K562 (cell line): ENCODE data around the gene NAA38. TPM values are rescaled to one million over a fixed set of nuclear protein-coding genes. Genes with fewer than 3 reads are reported as not detected.

Experiments used
- ATAC-seq: fragments of 200-7000 bp; cut with Tn5 transposase; 3 replicates; pipeline ENCODE4 v1.9.1; 2020; ENCODE audit warnings: moderate library complexity
- BruUV-seq: library from RNA; stranded (reverse); fragments of 400-500 nt; replicated peaks from 2 replicates; lab custom pipeline; 2021; lab: Mats Ljungman, UMichigan
- CTCF ChIA-PET: fragments of 300-600 bp; formaldehyde crosslinking; extraction: SDS; loops from one replicate; lab custom pipeline; 2021; ENCODE audit warnings: low intra/inter-chr PET ratio; lab: Yijun Ruan, JAX
- POLR2A ChIA-PET: fragments of 300-600, 350-650 bp; sonication (Branson Sonifier 250); formaldehyde crosslinking; extraction: SDS; loops from one replicate; lab custom pipeline; 2021; ENCODE audit warnings: antibody characterized with exemption, inconsistent platforms; lab: Yijun Ruan, JAX
- DNase-seq, 4 experiments: peaks; one replicate each; pipeline versions ENCODE4 v3.0.0 to v3.0.0-alpha.2; 2011 to 2018; ENCODE audit warnings: low spot score in 3 of 4, mixed read lengths in 3 of 4; ENCODE audit errors: extremely low read depth in 1 of 4
- FAIRE-seq: peaks from 2 replicates; lab custom pipeline; 2011; peaks lifted over from hg19 to GRCh38; lab: Jason Lieb, UNC
- H2AFZ ChIP-seq: 2 replicates; pipeline ENCODE4 v1.6.0; 2011; ENCODE audit warnings: low read depth, low read length, control low read depth, inconsistent platforms
- H3K27ac ChIP-seq: fragments of 200-600 bp; 3 replicates; pipeline ENCODE4 v1.8.0; 2011; ENCODE audit warnings: low read depth, mild to moderate bottlenecking, control low read depth, inconsistent platforms, low read length, moderate library complexity, mixed read lengths; ENCODE audit errors: extremely low read depth
- H3K27me3 ChIP-seq, 2 experiments: fragments of 300-600 bp in 1 of 2; 2 replicates in 1 of 2; 3 replicates in 1 of 2; pipeline versions ENCODE4 v1.6.0 to v1.8.0; 2011; ENCODE audit warnings: inconsistent platforms in 2 of 2, low read length in 2 of 2, mild to moderate bottlenecking in 1 of 2, mixed read lengths in 1 of 2, moderate library complexity in 1 of 2; ENCODE audit not compliant: control insufficient read depth in 2 of 2, insufficient read depth in 2 of 2
- H3K36me3 ChIP-seq: fragments of 300-600 bp; 3 replicates; pipeline ENCODE4 v1.8.0; 2011; ENCODE audit warnings: mild to moderate bottlenecking, low read length, inconsistent platforms; ENCODE audit not compliant: control insufficient read depth, insufficient read depth
- H3K4me1 ChIP-seq, 2 experiments: fragments of 200-600 bp in 1 of 2; replicated peaks in 1 of 2; 2 replicates in 1 of 2; 3 replicates in 1 of 2; pipeline versions ENCODE4 v1.5.1 to v1.8.0; 2011; ENCODE audit warnings: inconsistent platforms in 2 of 2, low read length in 2 of 2, mild to moderate bottlenecking in 1 of 2, mixed read lengths in 1 of 2, moderate library complexity in 1 of 2; ENCODE audit not compliant: control insufficient read depth in 2 of 2, insufficient read depth in 2 of 2
- H3K4me2 ChIP-seq: 2 replicates; pipeline ENCODE4 v1.6.1; 2011; ENCODE audit warnings: low read length, control low read depth, inconsistent platforms, mixed read lengths; ENCODE audit not compliant: insufficient read depth
- H3K4me3 ChIP-seq: fragments of 200-600 bp; sonication (generic), shearing (Covaris generic); 2 replicates; pipeline ENCODE4 v1.5.1; 2016; ENCODE audit warnings: control low read depth, inconsistent platforms
- H3K79me2 ChIP-seq: fragments of 200-600 bp; 3 replicates; pipeline ENCODE4 v1.8.0; 2011; ENCODE audit warnings: low read length, inconsistent platforms; ENCODE audit not compliant: control insufficient read depth, insufficient read depth
- H3K9ac ChIP-seq, 2 experiments: 2 replicates each; pipeline versions ENCODE4 v1.6.0 to v1.6.1; 2011; ENCODE audit warnings: low read depth in 2 of 2, low read length in 2 of 2, control low read depth in 1 of 2, inconsistent platforms in 1 of 2, mild to moderate bottlenecking in 1 of 2, mixed read lengths in 1 of 2; ENCODE audit not compliant: insufficient read depth in 1 of 2
- H3K9me1 ChIP-seq: one replicate; pipeline ENCODE4 v1.6.0; 2011; ENCODE audit warnings: inconsistent platforms, mild to moderate bottlenecking, low read length, moderate library complexity; ENCODE audit not compliant: control insufficient read depth, insufficient read depth
- H3K9me3 ChIP-seq: replicated peaks from 2 replicates; pipeline ENCODE4 v1.5.1; 2011; ENCODE audit warnings: low read depth, low read length, inconsistent platforms; ENCODE audit not compliant: control insufficient read depth, insufficient read depth
- H4K20me1 ChIP-seq: replicated peaks from 2 replicates; pipeline ENCODE4 v1.6.1; 2011; ENCODE audit warnings: low read length, inconsistent platforms, mixed read lengths; ENCODE audit not compliant: control insufficient read depth, insufficient read depth
- ARID1B ChIP-seq: fragments of 450-650 bp; IDR thresholded peaks from 2 replicates; pipeline ENCODE4 v1.6.1; 2016; ENCODE audit warnings: antibody characterized with exemption, mild to moderate bottlenecking, inconsistent platforms
- CEBPB ChIP-seq: fragments of 450-650 bp; IDR thresholded peaks from 2 replicates; pipeline ENCODE4 v1.6.1; 2016; ENCODE audit warnings: missing genetic modification characterization, missing compliant biosample characterization
- HNRNPH1 ChIP-seq: fragments of 200-400 bp; formaldehyde crosslinking; optimal IDR thresholded peaks from 2 replicates; pipeline ENCODE3; 2017; ENCODE audit warnings: low read depth, mild to moderate bottlenecking, low read length, moderate library complexity
- LCOR ChIP-seq: sonication (generic); formaldehyde crosslinking; IDR thresholded peaks from 2 replicates; pipeline ENCODE4 v1.8.0; 2022; ENCODE audit warnings: mild to moderate bottlenecking, missing genetic modification reagents
- NFIC ChIP-seq: fragments of 450-650 bp; IDR thresholded peaks from 2 replicates; pipeline ENCODE4 v1.6.1; 2017; ENCODE audit warnings: mild to moderate bottlenecking, inconsistent platforms
- PHF21A ChIP-seq: fragments of 450-650 bp; IDR thresholded peaks from 2 replicates; pipeline ENCODE4 v1.6.1; 2017; ENCODE audit warnings: low read depth, borderline replicate concordance
- SREBF2 ChIP-seq: sonication (generic); formaldehyde crosslinking; IDR thresholded peaks from 2 replicates; pipeline ENCODE4 v1.4.0; 2020; ENCODE audit warnings: mild to moderate bottlenecking, missing genetic modification reagents
- SRSF7 ChIP-seq: fragments of 200-400 bp; formaldehyde crosslinking; optimal IDR thresholded peaks from 2 replicates; pipeline ENCODE3; 2017; ENCODE audit warnings: mild to moderate bottlenecking, low read depth, low read length
- TARDBP ChIP-seq: fragments of 450-650 bp; IDR thresholded peaks from 2 replicates; pipeline ENCODE4 v1.6.1; 2016
- ZBTB33 ChIP-seq: sonication (generic); formaldehyde crosslinking; IDR thresholded peaks from 2 replicates; pipeline ENCODE4 v1.8.1; 2023; ENCODE audit warnings: mild to moderate bottlenecking, missing genetic modification reagents
- ZNF707 ChIP-seq: fragments of 250-450 bp; sonication (Bioruptor Pico); conservative IDR thresholded peaks from 2 replicates; pipeline ENCODE4 v1.8.0; 2022; ENCODE audit warnings: inconsistent platforms, mild to moderate bottlenecking, moderate library complexity
- WGBS: fragments of 100-300 bp; shearing (Covaris generic); methylation state at CpG from one replicate; pipeline ENCODE4 v1.1.6; 2016; ENCODE audit warnings: low coverage, mixed read lengths; ENCODE audit not compliant: insufficient coverage; ENCODE audit errors: missing lambda C conversion rate; 5-methylcytosine and 5-hydroxymethylcytosine counted together
- in situ Hi-C: fragments of 300-500 bp; cut with MboI; formaldehyde crosslinking; loops from 4 replicates; pipeline ENCODE4 v1.15.0; 2018; ENCODE audit warnings: inconsistent platforms, mixed read lengths
- intact Hi-C: fragments of 100-400 bp; cut with micrococcal nuclease; formaldehyde crosslinking; loops from 2 replicates; pipeline ENCODE4 v1.14.2; 2022
- polyA plus RNA-seq, 8 experiments: library from polyadenylated mRNA; depleted of rRNA in 4 of 8; stranded (reverse) in 5 of 8; unstranded in 3 of 8; fragments of >200 nt; fragmentation: Nextera tagmentation in 2 of 8; fragmentation: Illumina TruSeq in 1 of 8; extraction: Ambion mirVana in 2 of 8; extraction: Trizol in 1 of 8; gene quantifications; 2 replicates each; pipeline versions ENCODE4 v1.2.1 to v1.2.3, GENCODE V29; 2011 to 2014; ENCODE audit warnings: inconsistent platforms in 1 of 8, missing spikeins in 1 of 8
- total RNA-seq, 7 experiments: library from RNA; depleted of rRNA in 6 of 7; stranded (reverse); fragments of >200 nt in 6 of 7; fragmentation: Illumina TruSeq in 2 of 7; extraction: Trizol in 2 of 7; gene quantifications; 2 replicates each; pipeline versions ENCODE4 v1.2.1 to v1.2.3, GENCODE V29; 2011 to 2021; ENCODE audit warnings: low replicate concordance in 1 of 7
- TF ChIP-seq, protein P1 (sequence below): fragments of 250-450 bp; sonication (Bioruptor Pico); IDR thresholded peaks from 2 replicates; pipeline ENCODE4 v1.9.0; 2021; ENCODE audit warnings: mild to moderate bottlenecking, inconsistent platforms
- TF ChIP-seq, protein P2 (sequence below): sonication (generic); formaldehyde crosslinking; IDR thresholded peaks from 2 replicates; pipeline ENCODE4 v1.8.0; 2022; ENCODE audit warnings: mild to moderate bottlenecking, missing genetic modification reagents

NAA38 gene
- total and polyA plus RNA-seq, 9 of the 15 experiments (the other 6 are each of a cell fraction or from before 2014, with no cell fraction given): 16.4 to 99.8 (median 57.3) TPM

- intact Hi-C loops (no loop called here), in situ Hi-C loops (no loop called here)
- DNase-seq: no peak
- Histone ChIP-seq H3K4me2 (peak overlapping the region; percentile 58), H3K27me3 (no peaks in the 10 kb centered on the region), H3K9me3 (no peaks in the 10 kb centered on the region), H3K4me3 (no peak overlapping the region), H3K4me1 (peaks cover 18 to 31% of the 10 kb centered on the region in 2 experiments), H4K20me1 (no peaks in the 10 kb centered on the region), H3K79me2 (peaks cover 33% of the 10 kb centered on the region), H3K36me3 (peaks cover 36% of the 10 kb centered on the region; the same call in 2 of the 3 replicates), H3K27ac (peak overlapping the region; percentile 22; the same call in 1 of the 3 replicates), H3K9ac (peak overlapping the region in 1 of 2 experiments; percentile 66; a peak in 2 of 4 replicates), H3K9me1 (no peaks in the 10 kb centered on the region), H2AFZ (no peak overlapping the region)
- peak; percentile 62 for FAIRE-seq
- 25% methylated on average over 5 of the region's 7 CpGs for WGBS
- BruUV-seq: no TSS peak
- TF ChIP-seq SRSF7 (no peak), PHF21A (no peak), HNRNPH1 (no peak), TARDBP (no peak), LCOR (no peak), ARID1B (peak; percentile 19; the same call in 1 of the 2 replicates), ZBTB33 (CRISPR knock-in tag) (no peak), NFIC (0 out of 2 replicates have a peak, but pooled peaks have one; percentile 43), CEBPB (tag) (0 out of 2 replicates have a peak, but pooled peaks have one; percentile 10), ZNF707 (CRISPR knock-in tag) (no peak), SREBF2 (no peak)
- TF ChIP-seq, protein P1, sequence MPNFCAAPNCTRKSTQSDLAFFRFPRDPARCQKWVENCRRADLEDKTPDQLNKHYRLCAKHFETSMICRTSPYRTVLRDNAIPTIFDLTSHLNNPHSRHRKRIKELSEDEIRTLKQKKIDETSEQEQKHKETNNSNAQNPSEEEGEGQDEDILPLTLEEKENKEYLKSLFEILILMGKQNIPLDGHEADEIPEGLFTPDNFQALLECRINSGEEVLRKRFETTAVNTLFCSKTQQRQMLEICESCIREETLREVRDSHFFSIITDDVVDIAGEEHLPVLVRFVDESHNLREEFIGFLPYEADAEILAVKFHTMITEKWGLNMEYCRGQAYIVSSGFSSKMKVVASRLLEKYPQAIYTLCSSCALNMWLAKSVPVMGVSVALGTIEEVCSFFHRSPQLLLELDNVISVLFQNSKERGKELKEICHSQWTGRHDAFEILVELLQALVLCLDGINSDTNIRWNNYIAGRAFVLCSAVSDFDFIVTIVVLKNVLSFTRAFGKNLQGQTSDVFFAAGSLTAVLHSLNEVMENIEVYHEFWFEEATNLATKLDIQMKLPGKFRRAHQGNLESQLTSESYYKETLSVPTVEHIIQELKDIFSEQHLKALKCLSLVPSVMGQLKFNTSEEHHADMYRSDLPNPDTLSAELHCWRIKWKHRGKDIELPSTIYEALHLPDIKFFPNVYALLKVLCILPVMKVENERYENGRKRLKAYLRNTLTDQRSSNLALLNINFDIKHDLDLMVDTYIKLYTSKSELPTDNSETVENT (CRISPR knock-in tag): no peak
- TF ChIP-seq, protein P2, sequence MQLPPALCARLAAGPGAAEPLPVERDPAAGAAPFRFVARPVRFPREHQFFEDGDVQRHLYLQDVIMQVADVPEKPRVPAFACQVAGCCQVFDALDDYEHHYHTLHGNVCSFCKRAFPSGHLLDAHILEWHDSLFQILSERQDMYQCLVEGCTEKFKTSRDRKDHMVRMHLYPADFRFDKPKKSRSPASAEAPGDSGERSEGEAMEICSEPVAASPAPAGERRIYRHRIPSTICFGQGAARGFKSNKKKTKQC (CRISPR knock-in tag): no peak
- ATAC-seq: no peak
- ChIA-PET POLR2A (interaction anchor here (0.6 kb wide), 1 partner anchor 647 kb away, joined by 4 read pairs; the partner anchor contains the start of gene DVL2), CTCF (no interaction called here)
These were observed 24.1 kb upstream of the NAA38 start for GRCh38 chr17:7881276-7882054.
